Stimulated activated CD8-positive, alpha-beta memory T cell treated with anti-CD3 and anti-CD28 coated beads, Interleukin-15, amount 100 ng/mL, for 24 hours (primary cell): ENCODE measurements around the gene WDR18.

ENCODE experiments used
- DNase-seq: peaks from one replicate; pipeline ENCODE4 v3.0.0-alpha.2; 2020; ENCODE audit warnings: low read depth

The WDR18 gene

DNA sequence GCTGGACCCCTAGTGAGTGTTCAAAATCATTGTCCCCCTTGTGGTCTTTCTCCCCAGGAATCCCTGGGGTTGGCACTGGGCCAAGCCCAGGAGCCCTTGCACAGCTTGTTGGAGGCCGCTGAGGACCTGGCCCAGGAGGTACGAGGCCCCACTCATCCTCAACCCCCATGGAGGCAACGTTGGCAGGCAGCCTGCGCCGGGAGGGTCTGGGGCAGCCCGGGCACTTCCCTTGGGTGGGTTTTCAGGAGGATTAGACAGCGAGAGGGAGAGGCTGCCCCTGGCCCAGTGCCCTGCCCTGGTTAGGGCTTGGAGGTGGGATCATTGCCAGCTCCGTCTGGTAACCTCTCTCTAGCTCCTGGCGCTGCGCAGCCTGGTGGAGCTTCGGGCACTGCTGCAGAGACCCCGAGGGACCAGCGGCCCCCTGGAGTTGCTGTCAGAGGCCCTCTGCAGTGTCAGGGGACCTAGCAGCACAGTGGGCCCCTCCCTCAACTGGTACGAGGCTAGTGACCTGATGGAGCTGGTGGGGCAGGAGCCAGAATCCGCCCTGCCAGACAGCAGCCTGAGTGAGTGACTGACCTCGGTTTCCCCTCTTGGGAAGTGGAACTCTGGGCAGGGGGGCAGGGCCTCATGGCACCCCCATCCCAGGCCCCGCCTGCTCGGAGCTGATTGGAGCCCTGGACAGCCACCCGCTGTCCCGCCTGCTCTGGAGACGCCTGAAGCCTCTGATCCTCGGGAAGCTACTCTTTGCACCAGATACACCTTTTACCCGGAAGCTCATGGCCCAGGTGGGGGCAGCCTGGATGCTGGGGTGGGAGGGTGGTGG lies 58.8 kb downstream of the WDR18 start:
- DNase-seq, result no peak
